ENCODE results near the gene MPHOSPH6. TPM values are rescaled to one million over a fixed set of nuclear protein-coding genes. Genes with fewer than 3 reads are reported as not detected.

MPHOSPH6 gene
- total and polyA plus RNA-seq, 2 of the 13 experiments (the other 11 are each of a cell fraction or from before 2014, with no cell fraction given): 28.4 to 76.4 TPM

GRCh38 chr16:82152641-82153112 lies 17.3 kb downstream of the MPHOSPH6 start:
- TF ChIP-seq TFE3 (CRISPR knock-in tag; IDR thresholded peaks at IDR 0.05) (0 out of 2 replicates have a peak, but pooled peaks have one; percentile 28), ZNF644 (CRISPR knock-in tag; IDR thresholded peaks at IDR 0.05; ENCODE audit: low read depth) (0 out of 2 replicates have a peak, but pooled peaks have one; percentile 40), FOSL2 (CRISPR knock-in tag; IDR thresholded peaks at IDR 0.05) (peak; percentile 71), NFE2 (CRISPR knock-in tag; IDR thresholded peaks at IDR 0.05) (peak; percentile 10; the same call in 1 of the 2 replicates), SCMH1 (CRISPR knock-in tag; IDR thresholded peaks at IDR 0.05; ENCODE audit: borderline replicate concordance) (no peak)
- Histone ChIP-seq H3K36me3 (replicated peaks in 1 of 2; ENCODE audit: control insufficient read depth in 1 of 2, insufficient read depth in 2 of 2, low read length in 2 of 2) (peaks cover 7 to 66% of the 10 kb centered on the region in 2 experiments), H3K27me3 (ENCODE audit: control insufficient read depth in 1 of 2, insufficient read depth in 2 of 2, low read length in 2 of 2) (no peaks in the 10 kb centered on the region), H4K20me1 (ENCODE audit: insufficient read depth, low read length) (no peaks in the 10 kb centered on the region), H3K27ac (ENCODE audit: extremely low read length, insufficient read depth, low read length) (no peak overlapping the region), H3K9me3 (ENCODE audit: low read length) (no peaks in the 10 kb centered on the region), H3K4me2 (ENCODE audit: low read depth, low read length) (no peak overlapping the region), H3K79me2 (ENCODE audit: insufficient read depth, low read length) (peaks cover 15% of the 10 kb centered on the region), H3K9ac (ENCODE audit: insufficient read depth, low read depth, low read length) (no peak overlapping the region), H3K4me3 (replicated peaks in 1 of 3; ENCODE audit: insufficient read depth in 1 of 3, low read depth in 2 of 3, low read length in 3 of 3) (no peak overlapping the region), H2AFZ (ENCODE audit: low read length) (no peak overlapping the region), H3K4me1 (ENCODE audit: insufficient read depth, low read length) (peaks cover 8% of the 10 kb centered on the region; the same call in 1 of the 2 replicates)
- 87% methylated on average over 8 of the region's 8 CpGs for WGBS (ENCODE audit: low lambda C conversion rate)
- DNase-seq (ENCODE audit: low spot score) (peak; percentile 20), FAIRE-seq (no peak), ATAC-seq (no peak)
- intact Hi-C loops (cut with micrococcal nuclease; ENCODE audit: unreplicated experiment): no loop called here
- no TSS peak for BruUV-seq (replicated peaks)
- POLR2A ChIA-PET: interaction anchor here (3.3 kb wide), 1 partner anchor 17 kb away, joined by 12 read pairs; the partner anchor contains the start of gene MPHOSPH6
- in situ Hi-C loops (cut with HindIII; ENCODE audit: extremely low pct_ligation_motif_present, low pct_unique_long_range_greater_than_20kb): no loop called here
- CTCF ChIA-PET (ENCODE audit: low intra/inter-chr PET ratio, low total read pairs): no interaction called here

- in situ Hi-C loops (cut with HindIII; ENCODE audit: extremely low pct_ligation_motif_present, low pct_unique_long_range_greater_than_20kb): no loop called here
- POLR2A ChIA-PET: interaction anchor here (3.3 kb wide), 1 partner anchor 18 kb away, joined by 12 read pairs; the partner anchor contains the start of gene MPHOSPH6
- BruUV-seq (replicated peaks): no TSS peak
These were observed 17.8 kb downstream of the MPHOSPH6 start for GRCh38 chr16:82152196-82152595.

More at GRCh38 chr16:82152196-82152595, 17.8 kb downstream of the MPHOSPH6 start:
- intact Hi-C loops (cut with micrococcal nuclease; ENCODE audit: unreplicated experiment): no loop called here
- Histone ChIP-seq H3K9ac (ENCODE audit: insufficient read depth, low read depth, low read length) (no peak overlapping the region), H3K9me3 (ENCODE audit: low read length) (no peaks in the 10 kb centered on the region), H3K36me3 (replicated peaks in 1 of 2; ENCODE audit: control insufficient read depth in 1 of 2, insufficient read depth in 2 of 2, low read length in 2 of 2) (peaks cover 8 to 66% of the 10 kb centered on the region in 2 experiments), H3K27me3 (ENCODE audit: control insufficient read depth in 1 of 2, insufficient read depth in 2 of 2, low read length in 2 of 2) (no peaks in the 10 kb centered on the region), H3K79me2 (ENCODE audit: insufficient read depth, low read length) (peaks cover 15% of the 10 kb centered on the region), H2AFZ (ENCODE audit: low read length) (no peak overlapping the region), H3K4me2 (ENCODE audit: low read depth, low read length) (no peak overlapping the region), H3K4me1 (ENCODE audit: insufficient read depth, low read length) (peaks cover 8% of the 10 kb centered on the region; the same call in 1 of the 2 replicates), H3K4me3 (replicated peaks in 1 of 3; ENCODE audit: insufficient read depth in 1 of 3, low read depth in 2 of 3, low read length in 3 of 3) (no peak overlapping the region), H4K20me1 (ENCODE audit: insufficient read depth, low read length) (no peaks in the 10 kb centered on the region), H3K27ac (ENCODE audit: extremely low read length, insufficient read depth, low read length) (no peak overlapping the region)
- FAIRE-seq (no peak), ATAC-seq (no peak), DNase-seq (ENCODE audit: low spot score) (no peak)
- 100% methylated on average over 2 of the region's 2 CpGs for WGBS (ENCODE audit: low lambda C conversion rate)
- TF ChIP-seq FOXJ3 (CRISPR knock-in tag; IDR thresholded peaks at IDR 0.05; ENCODE audit: borderline replicate concordance) (no peak), ZNF24 (IDR thresholded peaks at IDR 0.05) (no peak), ZNF558 (CRISPR knock-in tag; IDR thresholded peaks at IDR 0.05; ENCODE audit: borderline replicate concordance) (no peak), REL (CRISPR knock-in tag; conservative IDR thresholded peaks at IDR 0.05) (no peak)
- CTCF ChIA-PET (ENCODE audit: low intra/inter-chr PET ratio, low total read pairs): no interaction called here

Data from HepG2 (cell line).